Measurements from ENCODE around the gene CFAP68.

The CFAP68 gene

GRCh38 chr11:111909378-111909777 is 30.0 kb downstream of the CFAP68 start:
- TF ChIP-seq, protein P1, sequence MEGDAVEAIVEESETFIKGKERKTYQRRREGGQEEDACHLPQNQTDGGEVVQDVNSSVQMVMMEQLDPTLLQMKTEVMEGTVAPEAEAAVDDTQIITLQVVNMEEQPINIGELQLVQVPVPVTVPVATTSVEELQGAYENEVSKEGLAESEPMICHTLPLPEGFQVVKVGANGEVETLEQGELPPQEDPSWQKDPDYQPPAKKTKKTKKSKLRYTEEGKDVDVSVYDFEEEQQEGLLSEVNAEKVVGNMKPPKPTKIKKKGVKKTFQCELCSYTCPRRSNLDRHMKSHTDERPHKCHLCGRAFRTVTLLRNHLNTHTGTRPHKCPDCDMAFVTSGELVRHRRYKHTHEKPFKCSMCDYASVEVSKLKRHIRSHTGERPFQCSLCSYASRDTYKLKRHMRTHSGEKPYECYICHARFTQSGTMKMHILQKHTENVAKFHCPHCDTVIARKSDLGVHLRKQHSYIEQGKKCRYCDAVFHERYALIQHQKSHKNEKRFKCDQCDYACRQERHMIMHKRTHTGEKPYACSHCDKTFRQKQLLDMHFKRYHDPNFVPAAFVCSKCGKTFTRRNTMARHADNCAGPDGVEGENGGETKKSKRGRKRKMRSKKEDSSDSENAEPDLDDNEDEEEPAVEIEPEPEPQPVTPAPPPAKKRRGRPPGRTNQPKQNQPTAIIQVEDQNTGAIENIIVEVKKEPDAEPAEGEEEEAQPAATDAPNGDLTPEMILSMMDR (conservative IDR thresholded peaks at IDR 0.05; ENCODE audit: low read length), result no peak
- DNase-seq (ENCODE audit: low read depth), result no peak
- peak overlapping the region; percentile 77; the same call in 1 of the 2 replicates for H3K4me3 ChIP-seq (ENCODE audit: low read length)

DNA sequence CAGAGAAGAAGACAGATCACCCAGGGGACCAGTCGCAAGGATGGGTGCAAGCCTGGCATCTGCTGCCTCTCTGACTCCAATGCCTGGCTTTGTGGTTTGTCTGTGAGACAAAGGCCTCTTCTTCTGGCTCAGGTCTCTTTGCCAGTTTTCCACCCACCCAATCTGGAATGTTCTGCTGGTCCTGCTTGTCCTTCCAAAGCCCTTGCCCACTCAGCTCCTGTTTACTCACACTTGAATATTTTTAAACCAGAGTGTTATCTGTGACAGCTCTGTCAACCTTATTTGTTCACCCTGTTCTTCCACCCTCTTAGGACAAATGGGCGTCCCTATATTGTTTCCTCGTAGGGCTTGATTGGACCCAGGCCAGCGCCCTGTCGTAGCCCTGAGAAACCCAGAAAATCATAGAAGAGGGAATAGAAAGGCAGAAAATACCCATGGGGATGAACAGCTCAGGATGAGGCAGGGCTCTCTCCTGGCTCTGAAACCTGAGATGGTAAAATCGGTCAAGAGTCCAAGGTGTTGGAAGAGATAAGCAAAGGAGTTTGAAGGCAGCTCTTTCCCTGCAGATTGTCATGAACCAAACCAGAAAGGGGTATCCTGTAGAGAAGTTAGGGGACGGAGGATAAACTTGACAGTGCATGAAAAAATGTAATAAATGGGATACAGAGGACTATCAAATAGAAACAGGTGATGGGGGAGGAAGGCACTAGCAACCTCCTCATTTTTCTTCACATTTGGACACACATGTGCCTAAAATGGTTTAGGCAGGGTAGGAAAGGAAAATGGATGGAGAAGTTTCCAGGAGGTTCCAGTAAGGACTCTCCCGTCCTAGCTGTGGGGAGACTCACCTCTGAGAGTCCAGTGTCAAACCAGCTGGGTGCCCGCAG is 31.6 kb downstream of the CFAP68 start:
- peak overlapping the region; percentile 77 for H3K4me3 ChIP-seq (ENCODE audit: low read length)
- TF ChIP-seq, protein P1 (conservative IDR thresholded peaks at IDR 0.05; ENCODE audit: low read length), result no peak
- DNase-seq (ENCODE audit: low read depth), result no peak

- peak within 1 kb of the TSS; percentile 77 for H3K4me3 ChIP-seq (ENCODE audit: low read length)
- peak; percentile 98 for DNase-seq (ENCODE audit: low read depth)
- TF ChIP-seq, protein P1 (conservative IDR thresholded peaks at IDR 0.05; ENCODE audit: low read length), result no peak
Measured at GRCh38 chr11:111911563-111912401, 32.4 kb downstream of the CFAP68 start, which contains the start of gene CRYAB. Gene CRYAB (minus strand): TSS chr11:111911770. CDS start chr11:111911724, 46 bp downstream.

GRCh38 chr11:111912535-111912934 is 33.2 kb downstream of the CFAP68 start, which contains the start of gene HSPB2:
Gene HSPB2 (plus strand): TSS chr11:111912734. CDS start chr11:111912830, 96 bp downstream.
- TF ChIP-seq, protein P1 (conservative IDR thresholded peaks at IDR 0.05; ENCODE audit: low read length), result no peak
- DNase-seq (ENCODE audit: low read depth), result no peak
- peak within 1 kb of the TSS; percentile 77 for H3K4me3 ChIP-seq (ENCODE audit: low read length)

- TF ChIP-seq, protein P1 (conservative IDR thresholded peaks at IDR 0.05; ENCODE audit: low read length), result no peak
- peak; percentile 49 for DNase-seq (ENCODE audit: low read depth)
- H3K4me3 ChIP-seq (ENCODE audit: low read length), result peak overlapping the region; percentile 77
Measured at GRCh38 chr11:111913031-111913861, 33.9 kb downstream of the CFAP68 start.

DNA sequence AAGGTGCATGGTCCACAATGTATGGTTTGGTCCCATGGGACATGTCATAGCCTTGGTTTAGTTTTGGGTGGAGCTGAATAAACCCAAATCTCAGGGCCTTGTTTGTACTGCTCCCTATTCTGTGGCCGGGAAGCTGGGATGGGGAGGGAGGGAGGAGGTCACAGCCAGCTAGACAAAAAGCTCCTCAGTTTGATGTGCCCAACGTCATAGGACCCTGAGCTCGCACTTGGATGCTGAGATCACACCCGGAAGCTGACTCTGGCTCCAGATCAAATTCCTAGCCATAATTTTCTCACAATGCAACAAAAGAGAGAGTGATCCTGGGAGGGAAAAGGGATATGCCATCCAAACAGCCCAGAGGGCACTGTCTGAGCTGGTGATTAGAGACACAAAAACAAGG is 34.7 kb downstream of the CFAP68 start:
- DNase-seq (ENCODE audit: low read depth), result peak; percentile 87
- H3K4me3 ChIP-seq (ENCODE audit: low read length), result peak overlapping the region; percentile 77
- TF ChIP-seq, protein P1 (conservative IDR thresholded peaks at IDR 0.05; ENCODE audit: low read length), result no peak

Data from AG10803 (cell line).